Upper lobe of right lung (tissue), 1 donor: ENCODE data around the gene AXDND1. TPM values are rescaled to one million over a fixed set of nuclear protein-coding genes. Genes with fewer than 3 reads are reported as not detected.

ENCODE experiments used
- ATAC-seq: fragments of 200-7000 bp; cut with Tn5 transposase; one replicate; pipeline ENCODE4 v1.9.1; 2020; ENCODE audit warnings: mild to moderate bottlenecking, moderate library complexity
- DNase-seq: peaks from one replicate; pipeline ENCODE4 v3.0.0-alpha.2; 2020
- H3K27ac ChIP-seq: fragments of 200-600 bp; one replicate; pipeline ENCODE4 v1.8.0; 2022
- H3K27me3 ChIP-seq: fragments of 200-600 bp; one replicate; pipeline ENCODE4 v1.8.0; 2022; ENCODE audit warnings: mild to moderate bottlenecking
- H3K36me3 ChIP-seq: fragments of 200-600 bp; one replicate; pipeline ENCODE4 v1.8.0; 2022
- H3K4me1 ChIP-seq: fragments of 200-600 bp; one replicate; pipeline ENCODE4 v1.8.0; 2022
- H3K4me3 ChIP-seq: fragments of 200-600 bp; one replicate; pipeline ENCODE4 v1.8.0; 2022; ENCODE audit warnings: mild to moderate bottlenecking
- H3K9me3 ChIP-seq: fragments of 200-600 bp; one replicate; pipeline ENCODE4 v1.8.0; 2022
- CTCF ChIP-seq: fragments of 200-600 bp; IDR thresholded peaks from one replicate; pipeline ENCODE4 v1.8.0; 2022; ENCODE audit warnings: antibody characterized with exemption
- intact Hi-C: fragments of 100-400 bp; cut with DNase I; formaldehyde crosslinking; loops from one replicate; pipeline ENCODE4 v1.11.0; 2022
- total RNA-seq: library from RNA; stranded (reverse); fragmentation: NEBNext Ultra II Directional; extraction: Animal tissue kit (Norgen Biotek cat#: 25700); gene quantifications from one replicate; pipeline ENCODE4 v1.2.1, GENCODE V29; 2021
- donor health status: DM: no; HTN: yes; CAD: no; lungs with severe emphysema.

AXDND1 gene
- total RNA-seq, 1 donor from 2014 or later, result not detected

GRCh38 chr1:179545321-179545720 lies 179.6 kb downstream of the AXDND1 start:
- H3K27ac ChIP-seq, result no peak overlapping the region
- intact Hi-C loops, result no loop called here
- DNase-seq, result no peak

GRCh38 chr1:179547021-179547535 lies 181.3 kb downstream of the AXDND1 start:
- no peak for ATAC-seq
- Histone ChIP-seq H3K9me3 (no peaks in the 10 kb centered on the region), H3K4me3 (no peak overlapping the region), H3K27me3 (no peaks in the 10 kb centered on the region), H3K4me1 (no peaks in the 10 kb centered on the region), H3K36me3 (no peaks in the 10 kb centered on the region), H3K27ac (no peak overlapping the region)
- no peak for TF ChIP-seq CTCF
- intact Hi-C loops, result no loop called here
- DNase-seq, result no peak

More at GRCh38 chr1:179545321-179545720, 179.6 kb downstream of the AXDND1 start:
- TF ChIP-seq CTCF, result no peak
- H3K4me1 ChIP-seq, result no peaks in the 10 kb centered on the region
- no peaks in the 10 kb centered on the region for H3K36me3 ChIP-seq
- H3K27me3 ChIP-seq, result no peaks in the 10 kb centered on the region
- H3K4me3 ChIP-seq, result no peak overlapping the region
- no peaks in the 10 kb centered on the region for H3K9me3 ChIP-seq
- ATAC-seq, result no peak

- no peaks in the 10 kb centered on the region for H3K9me3 ChIP-seq
- no peaks in the 10 kb centered on the region for H3K4me1 ChIP-seq
- TF ChIP-seq CTCF, result no peak
- H3K4me3 ChIP-seq, result no peak overlapping the region
- H3K27ac ChIP-seq, result no peak overlapping the region
- intact Hi-C loops, result no loop called here
- ATAC-seq (no peak), DNase-seq (no peak)
- no peaks in the 10 kb centered on the region for H3K27me3 ChIP-seq
- H3K36me3 ChIP-seq, result no peaks in the 10 kb centered on the region
These were observed 183.0 kb downstream of the AXDND1 start for GRCh38 chr1:179548666-179549367.

- ATAC-seq (no peak), DNase-seq (no peak)
- intact Hi-C loops, result no loop called here
- Histone ChIP-seq H3K4me1 (no peaks in the 10 kb centered on the region), H3K27ac (no peak overlapping the region), H3K36me3 (no peaks in the 10 kb centered on the region), H3K9me3 (no peaks in the 10 kb centered on the region), H3K4me3 (no peak overlapping the region), H3K27me3 (no peaks in the 10 kb centered on the region)
- TF ChIP-seq CTCF, result no peak
These were observed 183.6 kb downstream of the AXDND1 start for GRCh38 chr1:179549368-179549700.

- no peak overlapping the region for H3K4me3 ChIP-seq
- no peaks in the 10 kb centered on the region for H3K36me3 ChIP-seq
- no peak for TF ChIP-seq CTCF
- no peaks in the 10 kb centered on the region for H3K4me1 ChIP-seq
- ATAC-seq (no peak), DNase-seq (no peak)
- intact Hi-C loops, result no loop called here
- no peak overlapping the region for H3K27ac ChIP-seq
- no peaks in the 10 kb centered on the region for H3K27me3 ChIP-seq
- H3K9me3 ChIP-seq, result no peaks in the 10 kb centered on the region
These were observed 185.2 kb downstream of the AXDND1 start for GRCh38 chr1:179550746-179551682.
